ENCODE results near the gene SLC6A13. TPM values are rescaled to one million over a fixed set of nuclear protein-coding genes. Genes with fewer than 3 reads are reported as not detected.

The SLC6A13 gene
- total RNA-seq, 1 donor from 2014 or later: 0.79 TPM

GRCh38 chr12:202081-202731, 60.4 kb downstream of the SLC6A13 start:
- FAIRE-seq (no peak), DNase-seq (ENCODE audit: low read depth) (no peak)
- Histone ChIP-seq H3K36me3 (ENCODE audit: control insufficient read depth, insufficient read depth, low read length) (no peaks in the 10 kb centered on the region), H3K4me3 (ENCODE audit: low read depth, low read length) (no peak overlapping the region), H3K27me3 (ENCODE audit: control insufficient read depth, insufficient read depth, low read length) (peaks cover 8% of the 10 kb centered on the region)
- TF ChIP-seq CTCF (IDR thresholded peaks at IDR 0.05; ENCODE audit: insufficient read depth, low read length, severe bottlenecking): no peak

- no peaks in the 10 kb centered on the region for H3K36me3 ChIP-seq (ENCODE audit: control insufficient read depth, insufficient read depth, low read length)
- no peak for DNase-seq (ENCODE audit: low read depth)
- H3K27me3 ChIP-seq (ENCODE audit: control insufficient read depth, insufficient read depth, low read length): peaks cover 6% of the 10 kb centered on the region
- TF ChIP-seq CTCF (IDR thresholded peaks at IDR 0.05; ENCODE audit: insufficient read depth, low read length, severe bottlenecking): no peak
- no peak overlapping the region for H3K4me3 ChIP-seq (ENCODE audit: low read depth, low read length)
- no peak for FAIRE-seq
Measured at GRCh38 chr12:201361-201760, 61.3 kb downstream of the SLC6A13 start.

GRCh38 chr12:198705-199104, 63.9 kb downstream of the SLC6A13 start:
- FAIRE-seq: no peak
- Histone ChIP-seq H3K36me3 (ENCODE audit: control insufficient read depth, insufficient read depth, low read length) (no peaks in the 10 kb centered on the region), H3K4me3 (ENCODE audit: low read depth, low read length) (no peak overlapping the region), H3K27me3 (ENCODE audit: control insufficient read depth, insufficient read depth, low read length) (peaks cover 1% of the 10 kb centered on the region)
- no peak for TF ChIP-seq CTCF (IDR thresholded peaks at IDR 0.05; ENCODE audit: insufficient read depth, low read length, severe bottlenecking)
- DNase-seq (ENCODE audit: low read depth): no peak

- no peak for DNase-seq (ENCODE audit: low read depth)
- TF ChIP-seq CTCF (IDR thresholded peaks at IDR 0.05; ENCODE audit: insufficient read depth, low read length, severe bottlenecking): no peak
- H3K36me3 ChIP-seq (ENCODE audit: control insufficient read depth, insufficient read depth, low read length): no peaks in the 10 kb centered on the region
- no peak for FAIRE-seq
- peaks cover 4% of the 10 kb centered on the region for H3K27me3 ChIP-seq (ENCODE audit: control insufficient read depth, insufficient read depth, low read length)
- H3K4me3 ChIP-seq (ENCODE audit: low read depth, low read length): no peak overlapping the region
Measured at GRCh38 chr12:197911-198695, 64.5 kb downstream of the SLC6A13 start.

- H3K27me3 ChIP-seq (ENCODE audit: control insufficient read depth, insufficient read depth, low read length): peaks cover 4% of the 10 kb centered on the region
- H3K4me3 ChIP-seq (ENCODE audit: low read depth, low read length): no peak overlapping the region
- DNase-seq (ENCODE audit: low read depth) (no peak), FAIRE-seq (no peak)
- TF ChIP-seq CTCF (IDR thresholded peaks at IDR 0.05; ENCODE audit: insufficient read depth, low read length, severe bottlenecking): no peak
- no peaks in the 10 kb centered on the region for H3K36me3 ChIP-seq (ENCODE audit: control insufficient read depth, insufficient read depth, low read length)
Measured at GRCh38 chr12:197347-197746, 65.3 kb downstream of the SLC6A13 start.

Measured in bronchial epithelial cell (primary cell).